Thoracic aorta (tissue), 2 donors: ENCODE results near the gene SMIM20. TPM values are rescaled to one million over a fixed set of nuclear protein-coding genes. Genes with fewer than 3 reads are reported as not detected.

ENCODE experiments used
- ATAC-seq: fragments of 150-250 bp; one replicate; pipeline ENCODE4 v1.8.0; 2017; ENCODE audit warnings: low read depth; ENCODE audit not compliant: insufficient number of reproducible peaks, low FRiP score
- DNase-seq: peaks from one replicate; pipeline ENCODE4 v3.0.0-alpha.2; 2020; ENCODE audit warnings: low spot score
- H3K27ac ChIP-seq, 2 donors: fragments of 200-600 bp; sonication (generic); 1 replicate in 1 of 2; 2 replicates in 1 of 2; pipeline ENCODE4 v1.5.1; 2016; ENCODE audit warnings: mild to moderate bottlenecking in 2 of 2, moderate library complexity in 2 of 2
- H3K27me3 ChIP-seq: fragments of 200-600 bp; sonication (generic); replicated peaks from 2 replicates; pipeline ENCODE4 v1.6.0; 2016; ENCODE audit warnings: mild to moderate bottlenecking; ENCODE audit not compliant: insufficient read depth
- H3K36me3 ChIP-seq: fragments of 200-600 bp; sonication (generic); one replicate; pipeline ENCODE4 v1.5.1; 2016
- H3K4me1 ChIP-seq, 2 donors: fragments of 200-600 bp; sonication (generic); 1 replicate in 1 of 2; 2 replicates in 1 of 2; pipeline versions ENCODE4 v1.5.1 to v1.6.0; 2016; ENCODE audit warnings: low read depth in 2 of 2, mild to moderate bottlenecking in 1 of 2; ENCODE audit not compliant: control insufficient read depth in 1 of 2
- H3K4me3 ChIP-seq: fragments of 200-600 bp; sonication (generic); 2 replicates; pipeline ENCODE4 v1.5.1; 2016; ENCODE audit warnings: mild to moderate bottlenecking
- H3K9me3 ChIP-seq: fragments of 200-600 bp; sonication (generic); 2 replicates; pipeline ENCODE4 v1.5.1; 2016
- CTCF ChIP-seq: fragments of 200-600 bp; sonication (generic); IDR thresholded peaks from one replicate; pipeline ENCODE4 v1.5.1; 2019; ENCODE audit warnings: antibody characterized with exemption
- total RNA-seq, 2 donors: library from RNA; depleted of rRNA; stranded (reverse); fragments of >200 nt; gene quantifications; one replicate each; pipeline versions ENCODE4 v1.1.0 to v1.2.3, GENCODE V29; 2016

Gene SMIM20
- total RNA-seq, 2 donors from 2014 or later: 20.1 to 21.3 TPM

GRCh38 chr4:25890571-25891485 lies 23.2 kb upstream of the SMIM20 start:
- H3K36me3 ChIP-seq: no peaks in the 10 kb centered on the region
- H3K4me3 ChIP-seq: no peak overlapping the region
- H3K4me1 ChIP-seq: no peaks in the 10 kb centered on the region
- no peak overlapping the region for H3K27ac ChIP-seq
- no peak for TF ChIP-seq CTCF
- H3K27me3 ChIP-seq: no peaks in the 10 kb centered on the region
- no peaks in the 10 kb centered on the region for H3K9me3 ChIP-seq
- no peak for DNase-seq
- no peak for ATAC-seq

GRCh38 chr4:25892796-25893195 lies 21.2 kb upstream of the SMIM20 start:
- ATAC-seq: no peak
- Histone ChIP-seq H3K9me3 (no peaks in the 10 kb centered on the region), H3K4me3 (no peak overlapping the region), H3K27me3 (no peaks in the 10 kb centered on the region), H3K4me1 (no peaks in the 10 kb centered on the region), H3K27ac (no peak overlapping the region), H3K36me3 (no peaks in the 10 kb centered on the region)
- no peak for TF ChIP-seq CTCF
- no peak for DNase-seq

GRCh38 chr4:25896776-25897539 lies 17.1 kb upstream of the SMIM20 start:
- ATAC-seq (no peak), DNase-seq (no peak)
- Histone ChIP-seq H3K4me3 (no peak overlapping the region), H3K4me1 (no peaks in the 10 kb centered on the region), H3K27me3 (no peaks in the 10 kb centered on the region), H3K27ac (no peak overlapping the region), H3K9me3 (no peaks in the 10 kb centered on the region), H3K36me3 (no peaks in the 10 kb centered on the region)
- TF ChIP-seq CTCF: no peak

- DNase-seq (no peak), ATAC-seq (no peak)
- no peaks in the 10 kb centered on the region for H3K4me1 ChIP-seq
- H3K27ac ChIP-seq: no peak overlapping the region
- no peaks in the 10 kb centered on the region for H3K27me3 ChIP-seq
- TF ChIP-seq CTCF: no peak
- H3K36me3 ChIP-seq: no peaks in the 10 kb centered on the region
- no peaks in the 10 kb centered on the region for H3K9me3 ChIP-seq
- H3K4me3 ChIP-seq: no peak overlapping the region
These were observed 13.7 kb upstream of the SMIM20 start for GRCh38 chr4:25900310-25900709.

GRCh38 chr4:25901030-25901430 lies 13.0 kb upstream of the SMIM20 start:
- ATAC-seq (no peak), DNase-seq (no peak)
- H3K27ac ChIP-seq: no peak overlapping the region
- no peaks in the 10 kb centered on the region for H3K36me3 ChIP-seq
- no peaks in the 10 kb centered on the region for H3K27me3 ChIP-seq
- TF ChIP-seq CTCF: no peak
- no peaks in the 10 kb centered on the region for H3K4me1 ChIP-seq
- no peaks in the 10 kb centered on the region for H3K9me3 ChIP-seq
- no peak overlapping the region for H3K4me3 ChIP-seq
